Upper lobe of right lung (tissue), 1 donor: Measurements from ENCODE around the gene NPIPB2. TPM values are rescaled to one million over a fixed set of nuclear protein-coding genes. Genes with fewer than 3 reads are reported as not detected.
A peak's percentile ranks its signal among the peaks of the same experiment; 100 is the strongest.

ENCODE experiments used
- ATAC-seq: fragments of 200-7000 bp; cut with Tn5 transposase; one replicate; pipeline ENCODE4 v1.9.1; 2020; ENCODE audit warnings: mild to moderate bottlenecking, moderate library complexity
- DNase-seq: peaks from one replicate; pipeline ENCODE4 v3.0.0-alpha.2; 2020
- H3K27ac ChIP-seq: fragments of 200-600 bp; one replicate; pipeline ENCODE4 v1.8.0; 2022
- H3K27me3 ChIP-seq: fragments of 200-600 bp; one replicate; pipeline ENCODE4 v1.8.0; 2022; ENCODE audit warnings: mild to moderate bottlenecking
- H3K36me3 ChIP-seq: fragments of 200-600 bp; one replicate; pipeline ENCODE4 v1.8.0; 2022
- H3K4me1 ChIP-seq: fragments of 200-600 bp; one replicate; pipeline ENCODE4 v1.8.0; 2022
- H3K4me3 ChIP-seq: fragments of 200-600 bp; one replicate; pipeline ENCODE4 v1.8.0; 2022; ENCODE audit warnings: mild to moderate bottlenecking
- H3K9me3 ChIP-seq: fragments of 200-600 bp; one replicate; pipeline ENCODE4 v1.8.0; 2022
- intact Hi-C: fragments of 100-400 bp; cut with DNase I; formaldehyde crosslinking; loops from one replicate; pipeline ENCODE4 v1.11.0; 2022
- total RNA-seq: library from RNA; stranded (reverse); fragmentation: NEBNext Ultra II Directional; extraction: Animal tissue kit (Norgen Biotek cat#: 25700); gene quantifications from one replicate; pipeline ENCODE4 v1.2.1, GENCODE V29; 2021
- TF ChIP-seq, protein P1 (sequence below): fragments of 200-600 bp; IDR thresholded peaks from one replicate; pipeline ENCODE4 v1.8.0; 2022; ENCODE audit warnings: antibody characterized with exemption
- donor health status: DM: no; HTN: yes; CAD: no; lungs with severe emphysema.

NPIPB2 gene
- total RNA-seq, 1 donor from 2014 or later: 6.3 TPM

DNA sequence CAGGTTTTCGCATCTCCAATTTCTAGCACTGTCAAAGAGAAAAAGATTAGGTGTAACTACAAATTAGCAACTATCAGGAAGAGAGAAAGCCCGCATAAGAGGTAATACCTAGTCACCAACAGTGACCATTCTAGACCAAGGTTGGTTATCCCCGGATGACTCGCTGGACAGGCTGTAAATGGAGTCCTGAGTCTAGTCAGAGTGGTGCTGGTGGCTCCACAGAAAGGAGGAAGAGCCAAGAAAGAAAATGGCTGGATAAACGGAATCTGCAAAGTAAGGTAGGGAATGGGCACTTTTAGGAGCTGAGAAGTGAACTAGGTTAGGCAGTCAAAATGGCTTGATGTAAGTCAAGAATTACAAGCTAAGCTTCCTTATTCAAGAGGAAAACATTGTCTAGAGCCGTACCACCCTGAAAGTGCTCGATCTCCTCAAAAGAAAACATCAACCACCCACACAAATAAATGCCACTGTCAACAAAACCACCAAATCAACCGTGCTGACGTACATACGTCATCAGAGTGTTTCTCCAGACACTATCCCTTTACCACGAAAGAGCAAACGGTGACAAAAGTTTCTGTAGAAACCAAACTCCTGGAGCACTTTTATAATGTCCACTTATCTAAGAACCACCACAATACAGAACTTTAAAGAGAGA lies 28.3 kb downstream of the NPIPB2 start:
- no peaks in the 10 kb centered on the region for H3K27me3 ChIP-seq
- no peak for DNase-seq
- peaks cover 42% of the 10 kb centered on the region for H3K4me1 ChIP-seq
- H3K9me3 ChIP-seq: no peaks in the 10 kb centered on the region
- H3K36me3 ChIP-seq: no peaks in the 10 kb centered on the region
- TF ChIP-seq, protein P1, sequence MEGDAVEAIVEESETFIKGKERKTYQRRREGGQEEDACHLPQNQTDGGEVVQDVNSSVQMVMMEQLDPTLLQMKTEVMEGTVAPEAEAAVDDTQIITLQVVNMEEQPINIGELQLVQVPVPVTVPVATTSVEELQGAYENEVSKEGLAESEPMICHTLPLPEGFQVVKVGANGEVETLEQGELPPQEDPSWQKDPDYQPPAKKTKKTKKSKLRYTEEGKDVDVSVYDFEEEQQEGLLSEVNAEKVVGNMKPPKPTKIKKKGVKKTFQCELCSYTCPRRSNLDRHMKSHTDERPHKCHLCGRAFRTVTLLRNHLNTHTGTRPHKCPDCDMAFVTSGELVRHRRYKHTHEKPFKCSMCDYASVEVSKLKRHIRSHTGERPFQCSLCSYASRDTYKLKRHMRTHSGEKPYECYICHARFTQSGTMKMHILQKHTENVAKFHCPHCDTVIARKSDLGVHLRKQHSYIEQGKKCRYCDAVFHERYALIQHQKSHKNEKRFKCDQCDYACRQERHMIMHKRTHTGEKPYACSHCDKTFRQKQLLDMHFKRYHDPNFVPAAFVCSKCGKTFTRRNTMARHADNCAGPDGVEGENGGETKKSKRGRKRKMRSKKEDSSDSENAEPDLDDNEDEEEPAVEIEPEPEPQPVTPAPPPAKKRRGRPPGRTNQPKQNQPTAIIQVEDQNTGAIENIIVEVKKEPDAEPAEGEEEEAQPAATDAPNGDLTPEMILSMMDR: no peak
- no peak overlapping the region for H3K27ac ChIP-seq
- no peak for ATAC-seq
- peak overlapping the region; percentile 81 for H3K4me3 ChIP-seq
- intact Hi-C loops: no loop called here

DNA sequence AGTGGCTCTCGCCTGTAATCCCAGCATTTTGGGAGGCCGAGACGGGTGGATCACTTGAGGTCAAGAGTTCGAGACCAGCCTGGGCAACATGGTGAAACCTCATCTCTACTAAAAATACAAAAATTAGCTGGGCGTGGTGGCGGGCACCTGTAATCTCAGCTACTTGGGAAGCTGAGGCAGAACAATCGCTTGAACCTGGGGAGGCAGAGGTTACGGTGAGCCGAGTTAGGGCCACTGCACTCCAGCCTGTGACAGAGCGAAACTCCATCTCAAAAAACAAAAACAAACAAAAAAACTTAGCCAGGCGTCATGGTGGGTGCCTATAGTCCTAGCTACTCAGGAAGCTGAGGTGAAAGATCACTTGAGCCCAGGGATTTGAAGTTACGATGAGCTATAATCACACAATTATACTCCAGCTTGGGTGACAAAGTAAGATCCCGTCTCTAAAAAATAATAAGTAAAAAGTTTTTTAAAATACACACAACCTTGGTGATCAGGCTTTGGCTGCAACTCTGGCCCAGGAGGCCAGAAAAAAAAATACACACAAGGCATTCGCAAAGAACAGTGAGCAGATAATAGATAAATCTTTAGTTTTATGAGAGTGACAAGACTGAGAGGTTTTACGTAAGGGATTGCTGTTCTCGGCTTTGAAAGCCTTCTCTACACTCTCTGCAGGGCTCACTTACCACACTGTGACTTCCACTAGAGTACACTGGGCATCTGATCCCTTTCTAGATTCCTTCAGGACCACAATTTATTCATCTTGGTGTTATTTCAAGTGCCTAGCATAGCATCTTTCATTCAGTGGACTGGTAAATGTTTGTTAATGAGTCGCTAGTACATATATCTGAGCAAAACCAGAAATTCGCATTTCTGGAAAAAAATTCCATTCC lies 31.9 kb downstream of the NPIPB2 start:
- H3K27ac ChIP-seq: no peak overlapping the region
- TF ChIP-seq, protein P1: no peak
- H3K27me3 ChIP-seq: no peaks in the 10 kb centered on the region
- H3K4me3 ChIP-seq: no peak overlapping the region
- DNase-seq (no peak), ATAC-seq (no peak)
- peaks cover 48% of the 10 kb centered on the region for H3K4me1 ChIP-seq
- no peaks in the 10 kb centered on the region for H3K9me3 ChIP-seq
- intact Hi-C loops: no loop called here
- H3K36me3 ChIP-seq: peaks cover 12% of the 10 kb centered on the region

DNA sequence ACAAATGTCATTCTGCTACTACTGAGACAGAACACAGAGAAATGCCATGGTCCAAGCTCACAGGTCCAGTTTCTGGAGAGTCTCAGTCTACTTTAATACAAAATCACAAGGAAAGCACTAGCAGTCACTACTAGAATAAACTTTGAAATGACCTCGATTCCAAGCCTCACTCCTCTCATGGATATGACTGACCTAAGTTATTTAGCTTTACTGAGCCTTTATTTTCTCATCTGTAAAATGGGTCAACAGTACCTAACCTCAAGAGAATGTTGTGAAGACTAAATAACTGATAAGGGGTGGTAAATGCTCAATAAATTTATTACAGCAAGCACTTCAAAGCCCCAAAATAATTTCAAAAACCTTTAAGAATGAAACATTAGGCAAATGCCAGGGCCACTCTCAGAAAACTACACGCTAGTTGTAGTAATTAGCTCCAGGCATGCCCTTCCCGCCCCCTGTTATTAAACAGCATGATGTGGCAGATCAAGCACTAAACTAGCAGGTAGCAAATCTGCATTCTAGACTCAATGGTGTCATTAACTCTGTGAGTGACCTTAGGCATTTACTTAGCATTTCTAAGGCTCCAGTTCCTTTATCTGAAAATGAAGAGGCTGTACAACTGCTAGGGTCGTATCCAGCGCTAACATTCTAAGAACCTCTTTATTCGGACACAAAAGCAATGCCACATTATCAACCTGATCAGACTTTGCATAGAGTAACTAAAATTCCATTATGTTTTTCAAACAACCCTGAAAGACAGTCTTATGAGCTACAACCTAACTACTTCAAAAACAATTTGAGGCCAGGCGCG lies 34.5 kb downstream of the NPIPB2 start:
- Histone ChIP-seq H3K4me3 (no peak overlapping the region), H3K4me1 (peaks cover 31% of the 10 kb centered on the region), H3K36me3 (peaks cover 12% of the 10 kb centered on the region), H3K27ac (no peak overlapping the region), H3K9me3 (no peaks in the 10 kb centered on the region), H3K27me3 (no peaks in the 10 kb centered on the region)
- DNase-seq (no peak), ATAC-seq (no peak)
- intact Hi-C loops: no loop called here
- TF ChIP-seq, protein P1: no peak

DNA sequence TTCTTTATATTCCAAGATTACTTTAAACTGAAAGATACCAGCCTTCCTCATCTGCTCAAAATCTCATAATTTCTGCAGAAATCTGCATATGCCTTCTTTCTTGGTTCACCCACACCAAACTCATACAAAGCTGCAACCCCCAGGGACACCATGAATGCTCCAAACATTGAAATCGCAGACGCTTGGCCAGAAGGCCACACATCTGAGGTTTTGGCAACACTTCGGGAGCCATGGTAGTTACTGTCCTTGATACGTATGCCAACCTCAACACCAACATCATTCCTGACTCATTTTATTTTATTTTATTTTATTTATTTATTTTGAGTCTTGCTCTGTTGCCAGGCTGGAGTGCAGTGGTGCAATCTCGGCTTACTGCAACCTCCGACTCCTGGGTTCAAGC lies 37.9 kb downstream of the NPIPB2 start:
- intact Hi-C loops: no loop called here
- peaks cover 12% of the 10 kb centered on the region for H3K36me3 ChIP-seq
- DNase-seq: no peak
- no peaks in the 10 kb centered on the region for H3K27me3 ChIP-seq
- no peaks in the 10 kb centered on the region for H3K9me3 ChIP-seq
- TF ChIP-seq, protein P1: no peak
- peaks cover 29% of the 10 kb centered on the region for H3K4me1 ChIP-seq
- ATAC-seq: no peak
- H3K4me3 ChIP-seq: no peak overlapping the region
- H3K27ac ChIP-seq: no peak overlapping the region

DNA sequence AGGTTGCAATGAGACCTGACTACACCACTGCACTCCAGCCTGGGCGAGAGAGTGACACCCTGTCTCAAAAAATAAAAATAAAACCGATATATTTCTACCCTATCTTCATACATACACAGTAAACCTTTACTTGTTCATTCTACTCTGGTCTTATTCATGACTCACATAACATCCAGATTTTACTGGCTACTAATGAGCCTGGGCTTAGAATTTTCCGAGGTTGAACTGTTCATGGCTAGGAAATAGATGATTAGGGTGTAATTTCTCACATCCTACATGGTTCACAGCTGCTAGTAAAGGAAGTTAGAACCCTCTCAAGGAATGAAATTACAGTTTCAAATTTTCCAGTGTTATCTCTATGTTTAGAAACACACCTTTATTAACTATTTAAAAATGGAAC lies 40.8 kb downstream of the NPIPB2 start:
- ATAC-seq: no peak
- TF ChIP-seq, protein P1: no peak
- Histone ChIP-seq H3K4me1 (peaks cover 21% of the 10 kb centered on the region), H3K27ac (no peak overlapping the region), H3K36me3 (peaks cover 11% of the 10 kb centered on the region), H3K27me3 (no peaks in the 10 kb centered on the region), H3K9me3 (no peaks in the 10 kb centered on the region), H3K4me3 (no peak overlapping the region)
- no peak for DNase-seq
- intact Hi-C loops: no loop called here
